Fibroblast of lung (primary cell): ENCODE results near the gene TEDC2. TPM values are rescaled to one million over a fixed set of nuclear protein-coding genes. Genes with fewer than 3 reads are reported as not detected.
"Not testable (repeated sequence)": the region's sequence is repeated elsewhere in the genome, so short reads cannot be mapped to it uniquely, and the experiment has no call there.

Experiments used
- DNase-seq, 2 donors: peaks; one replicate each; pipeline versions ENCODE4 v3.0.0 to v3.0.0-alpha.2; 2010; ENCODE audit warnings: low read depth in 2 of 2
- H2AFZ ChIP-seq: 2 replicates; pipeline ENCODE4 v1.5.1; 2012; ENCODE audit warnings: low read length, control low read depth, inconsistent platforms
- H3K27ac ChIP-seq: 2 replicates; pipeline ENCODE4 v1.5.1; 2011; ENCODE audit warnings: low read length, control low read depth; ENCODE audit not compliant: insufficient read depth
- H3K27me3 ChIP-seq: 2 replicates; pipeline ENCODE4 v1.5.1; 2011; ENCODE audit warnings: mild to moderate bottlenecking, low read length; ENCODE audit not compliant: control insufficient read depth, insufficient read depth
- H3K36me3 ChIP-seq: 2 replicates; pipeline ENCODE4 v1.5.1; 2011; ENCODE audit warnings: low read length; ENCODE audit not compliant: control insufficient read depth, insufficient read depth
- H3K4me1 ChIP-seq: 2 replicates; pipeline ENCODE4 v1.5.1; 2011; ENCODE audit warnings: low read length; ENCODE audit not compliant: control insufficient read depth, insufficient read depth; ENCODE audit errors: extremely low read depth
- H3K4me2 ChIP-seq: 2 replicates; pipeline ENCODE4 v1.5.1; 2011; ENCODE audit warnings: low read length, control low read depth; ENCODE audit not compliant: insufficient read depth; ENCODE audit errors: extremely low read depth
- H3K4me3 ChIP-seq, 4 experiments: fragments of 200-600 bp in 1 of 4; sonication (generic) in 1 of 4; replicated peaks in 1 of 4; 2 replicates each; pipeline ENCODE4 v1.5.1; 2011 to 2016; ENCODE audit warnings: low read length in 4 of 4, low read depth in 3 of 4, mild to moderate bottlenecking in 3 of 4, control low read depth in 2 of 4, inconsistent platforms in 1 of 4, mixed read lengths in 1 of 4; ENCODE audit not compliant: insufficient read depth in 1 of 4; ENCODE audit errors: control extremely low read depth in 1 of 4
- H3K79me2 ChIP-seq: 2 replicates; pipeline ENCODE4 v1.5.1; 2012; ENCODE audit warnings: mild to moderate bottlenecking, low read length, inconsistent platforms; ENCODE audit not compliant: control insufficient read depth, insufficient read depth
- H3K9ac ChIP-seq: 2 replicates; pipeline ENCODE4 v1.5.1; 2011; ENCODE audit warnings: mild to moderate bottlenecking, low read length, control low read depth; ENCODE audit not compliant: insufficient read depth
- H3K9me3 ChIP-seq: 2 replicates; pipeline ENCODE4 v1.5.1; 2012; ENCODE audit warnings: low read depth, low read length; ENCODE audit not compliant: control insufficient read depth, insufficient read depth
- H4K20me1 ChIP-seq: 2 replicates; pipeline ENCODE4 v1.5.1; 2011; ENCODE audit warnings: low read length; ENCODE audit not compliant: control insufficient read depth, insufficient read depth; ENCODE audit errors: extremely low read depth
- CTCF ChIP-seq, 2 donors: IDR thresholded peaks in 1 of 2; conservative IDR thresholded peaks in 1 of 2; 1 replicate in 1 of 2; 2 replicates in 1 of 2; pipeline ENCODE4 v1.5.1; 2011 to 2012; ENCODE audit warnings: low read length in 2 of 2, control low read depth in 1 of 2, inconsistent platforms in 1 of 2, low read depth in 1 of 2, mild to moderate bottlenecking in 1 of 2
- EZH2 ChIP-seq: IDR thresholded peaks from 2 replicates; pipeline ENCODE4 v1.5.1; 2012; ENCODE audit warnings: low read length, control low read depth, mild to moderate bottlenecking; ENCODE audit errors: missing control alignments
- polyA plus RNA-seq, 2 donors: library from polyadenylated mRNA; depleted of rRNA in 1 of 2; stranded (reverse) in 1 of 2; unstranded in 1 of 2; fragments of >200 nt; gene quantifications; 2 replicates each; pipeline ENCODE4 v1.2.1, GENCODE V29; 2011 to 2012; ENCODE audit warnings: missing spikeins in 1 of 2
- total RNA-seq: library from RNA; depleted of rRNA; stranded (reverse); fragments of >200 nt; gene quantifications from 2 replicates; pipeline ENCODE4 v1.2.1, GENCODE V29; 2014

TEDC2 gene
- total and polyA plus RNA-seq, 2 donors (not counting 1 experiment from before 2014, with no cell fraction given): 1.2 to 1.7 TPM

- H2AFZ ChIP-seq: no peak overlapping the region
- peaks cover 3% of the 10 kb centered on the region for H3K79me2 ChIP-seq
- H3K9me3 ChIP-seq: no peaks in the 10 kb centered on the region
- H3K27ac ChIP-seq: no peak overlapping the region
- no peaks in the 10 kb centered on the region for H3K36me3 ChIP-seq
- no peak for DNase-seq
- no peak overlapping the region for H3K9ac ChIP-seq
- peaks cover 4% of the 10 kb centered on the region for H3K4me1 ChIP-seq
- H3K4me2 ChIP-seq: no peak overlapping the region
- H4K20me1 ChIP-seq: no peaks in the 10 kb centered on the region
- no peaks in the 10 kb centered on the region for H3K27me3 ChIP-seq
- H3K4me3 ChIP-seq: no peak overlapping the region
- TF ChIP-seq CTCF (conservative IDR thresholded peaks at IDR 0.05 in 1 of 2, IDR thresholded peaks at IDR 0.05 in 1 of 2; ENCODE audit: low read depth in 1 of 2, low read length in 2 of 2) (no peak), EZH2 (no peak)
Observed at GRCh38 chr16:2476741-2477140, 16.8 kb downstream of the TEDC2 start.

GRCh38 chr16:2477327-2477726 is 17.4 kb downstream of the TEDC2 start:
- peaks cover 3% of the 10 kb centered on the region for H3K79me2 ChIP-seq
- H4K20me1 ChIP-seq: no peaks in the 10 kb centered on the region
- no peak overlapping the region for H3K4me2 ChIP-seq
- no peaks in the 10 kb centered on the region for H3K9me3 ChIP-seq
- no peak for TF ChIP-seq CTCF (conservative IDR thresholded peaks at IDR 0.05 in 1 of 2, IDR thresholded peaks at IDR 0.05 in 1 of 2; ENCODE audit: low read depth in 1 of 2, low read length in 2 of 2)
- TF ChIP-seq EZH2: no peak
- H3K27me3 ChIP-seq: no peaks in the 10 kb centered on the region
- H3K36me3 ChIP-seq: no peaks in the 10 kb centered on the region
- H3K9ac ChIP-seq: no peak overlapping the region
- H3K27ac ChIP-seq: no peak overlapping the region
- H3K4me3 ChIP-seq: no peak overlapping the region
- no peak for DNase-seq
- H2AFZ ChIP-seq: no peak overlapping the region
- peaks cover 8% of the 10 kb centered on the region for H3K4me1 ChIP-seq

GRCh38 chr16:2478279-2478678 is 18.4 kb downstream of the TEDC2 start:
- H3K27ac ChIP-seq: no peak overlapping the region
- H2AFZ ChIP-seq: no peak overlapping the region
- no peaks in the 10 kb centered on the region for H3K36me3 ChIP-seq
- DNase-seq: no peak
- H3K79me2 ChIP-seq: peaks cover 3% of the 10 kb centered on the region
- H3K9ac ChIP-seq: no peak overlapping the region
- no peaks in the 10 kb centered on the region for H4K20me1 ChIP-seq
- H3K9me3 ChIP-seq: no peaks in the 10 kb centered on the region
- H3K4me2 ChIP-seq: no peak overlapping the region
- H3K27me3 ChIP-seq: no peaks in the 10 kb centered on the region
- no peak for TF ChIP-seq CTCF (conservative IDR thresholded peaks at IDR 0.05 in 1 of 2, IDR thresholded peaks at IDR 0.05 in 1 of 2; ENCODE audit: low read depth in 1 of 2, low read length in 2 of 2)
- TF ChIP-seq EZH2: no peak
- peaks cover 15% of the 10 kb centered on the region for H3K4me1 ChIP-seq
- no peak overlapping the region for H3K4me3 ChIP-seq

- not testable (repeated sequence) for H3K36me3 ChIP-seq, H4K20me1 ChIP-seq, DNase-seq, H3K4me3 ChIP-seq, H3K9ac ChIP-seq, H2AFZ ChIP-seq, H3K9me3 ChIP-seq, H3K27me3 ChIP-seq, H3K27ac ChIP-seq, H3K79me2 ChIP-seq, H3K4me2 ChIP-seq
- H3K4me1 ChIP-seq: peaks cover 20% of the 10 kb centered on the region
Observed at GRCh38 chr16:2479996-2480395, 20.1 kb downstream of the TEDC2 start.
